Suprapubic skin (tissue), 4 donors: ENCODE results near the gene EFEMP1.

ENCODE experiments used
- CTCF ChIP-seq, 2 donors: fragments of 200-600 bp in 1 of 2; fragments of 450-650 bp in 1 of 2; sonication (generic) in 1 of 2; IDR thresholded peaks; one replicate each; pipeline ENCODE4 v1.5.1; 2016 to 2019; ENCODE audit warnings: antibody characterized with exemption in 2 of 2, mild to moderate bottlenecking in 1 of 2, moderate library complexity in 1 of 2
- POLR2A ChIP-seq, 2 donors: fragments of 450-650 bp; IDR thresholded peaks; one replicate each; pipeline ENCODE4 v1.6.1; 2017; ENCODE audit warnings: antibody characterized with exemption in 2 of 2, mild to moderate bottlenecking in 2 of 2, moderate library complexity in 2 of 2
- POLR2AphosphoS5 ChIP-seq, 3 donors: sonication (generic); formaldehyde crosslinking; IDR thresholded peaks; one replicate each; pipeline ENCODE4 v1.6.1; 2017; ENCODE audit warnings: antibody characterized with exemption in 3 of 3

DNA sequence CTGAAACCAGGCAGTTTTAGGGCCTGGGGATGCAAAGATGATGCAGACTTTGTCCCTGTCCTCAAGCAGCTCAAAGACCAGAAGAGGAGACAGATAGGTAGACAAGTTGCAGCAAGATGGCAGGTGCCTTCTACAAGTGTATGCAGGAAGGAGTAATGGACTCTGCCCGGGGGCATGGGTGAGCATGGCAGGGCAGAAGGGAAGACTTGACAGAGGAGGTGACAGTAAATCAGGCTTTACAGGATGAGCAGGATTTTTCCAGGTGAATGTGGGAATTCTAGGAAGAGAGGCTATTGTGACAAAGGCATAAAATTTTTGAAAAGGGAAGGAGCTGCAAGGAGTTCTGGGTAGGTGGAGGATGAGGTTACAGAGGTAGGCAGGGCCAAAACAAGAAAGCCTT is 4.7 kb downstream of the EFEMP1 start:
- TF ChIP-seq CTCF (IDR thresholded peaks at IDR 0.05) = no peak
- TF ChIP-seq POLR2AphosphoS5 (IDR thresholded peaks at IDR 0.05) = no peak
- TF ChIP-seq POLR2A (IDR thresholded peaks at IDR 0.05) = no peak
